GM19463 (cell line): ENCODE data around the gene KRT14.
"Not testable (repeated sequence)": the region's sequence is repeated elsewhere in the genome, so short reads cannot be mapped to it uniquely, and the experiment has no call there.

Experiments used
- ATAC-seq: cut with Tn5 transposase; IDR thresholded peaks from one replicate; pipeline ENCODE4 v1.9.1; 2021; ENCODE audit warnings: mild to moderate bottlenecking, moderate library complexity; ENCODE audit not compliant: unreplicated experiment

KRT14 gene

GRCh38 chr17:41610061-41610517 lies 23.4 kb upstream of the KRT14 start:
- ATAC-seq: not testable (repeated sequence)

DNA sequence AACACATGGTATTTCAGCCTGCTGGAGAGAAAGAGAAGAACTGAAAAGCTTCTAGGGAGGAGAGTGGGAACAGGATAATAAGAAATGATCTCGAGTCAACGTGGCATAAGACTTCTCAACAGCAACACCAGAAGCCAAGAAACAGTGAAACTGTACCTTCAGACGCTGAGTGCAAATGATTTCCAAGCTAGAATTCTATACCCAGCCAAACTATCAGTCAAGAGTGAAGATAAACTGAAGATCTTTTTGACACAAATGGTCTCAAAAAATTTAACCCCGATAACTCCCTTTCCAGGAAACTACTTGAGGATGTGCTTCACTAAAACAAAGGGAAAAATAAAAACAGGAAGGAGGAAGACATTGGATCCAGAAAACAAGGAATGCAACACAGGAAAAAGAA lies 20.2 kb upstream of the KRT14 start:
- ATAC-seq: not testable (repeated sequence)

GRCh38 chr17:41602524-41602923 lies 15.8 kb upstream of the KRT14 start:
- no peak for ATAC-seq

DNA sequence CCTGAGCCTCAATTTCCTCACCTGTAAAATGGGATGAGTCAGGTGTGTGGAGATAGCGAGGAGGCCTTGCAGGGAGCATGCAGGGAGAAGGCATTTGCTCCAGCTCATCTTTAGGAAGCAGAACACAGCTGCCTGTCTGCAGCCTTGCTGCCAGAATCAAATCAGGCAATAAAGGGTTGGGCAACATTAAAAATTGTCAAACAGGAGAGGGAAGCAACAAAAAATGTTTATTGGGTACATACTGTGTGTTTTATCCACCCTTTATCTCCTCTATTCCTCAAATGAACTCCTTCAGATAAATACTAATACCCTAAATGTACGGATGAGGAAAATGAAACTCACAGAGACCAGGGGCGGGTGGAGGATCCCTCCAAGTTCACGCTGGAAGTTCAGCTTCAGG lies 13.6 kb upstream of the KRT14 start:
- ATAC-seq: no peak

DNA sequence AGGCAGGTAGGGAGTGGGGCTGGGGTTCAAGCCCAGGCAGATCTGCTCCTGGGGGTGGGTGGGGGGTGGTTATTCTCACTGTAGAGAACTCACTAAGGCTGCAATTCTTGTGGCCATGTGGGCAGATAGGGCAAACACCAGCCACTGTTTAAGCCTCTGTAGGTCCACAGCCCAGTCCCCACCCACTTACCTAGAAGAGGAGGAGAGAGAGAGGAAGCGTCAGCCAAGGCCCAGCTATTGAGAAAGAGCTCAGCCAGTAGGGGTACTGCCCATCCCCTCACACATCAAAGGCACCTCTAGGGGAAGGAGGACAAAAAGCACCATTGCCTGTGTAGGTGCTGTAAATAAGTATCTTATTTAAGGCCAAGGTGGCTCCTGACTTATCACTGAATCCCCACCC lies 13.0 kb upstream of the KRT14 start:
- ATAC-seq: no peak

DNA sequence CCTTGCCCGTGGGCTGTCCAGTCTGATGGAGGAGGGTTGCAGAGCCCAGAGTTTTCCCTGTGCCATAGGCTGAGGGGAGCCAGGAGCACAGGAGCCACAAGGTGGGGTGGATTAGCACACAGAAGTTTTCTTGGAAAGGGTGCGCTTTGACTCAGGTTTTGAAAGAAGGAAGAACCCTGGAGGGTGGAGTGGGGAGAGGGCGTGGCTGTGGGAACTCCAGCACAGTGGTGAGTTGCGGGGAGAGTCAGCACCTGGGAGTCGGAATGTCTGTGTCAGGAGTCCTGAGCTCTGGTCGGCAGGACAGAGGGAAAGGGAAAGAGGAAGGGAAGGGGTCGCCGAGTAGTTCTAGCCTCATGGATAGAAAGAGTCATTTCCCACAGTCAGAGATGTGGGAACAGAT lies 8.9 kb upstream of the KRT14 start:
- no peak for ATAC-seq

- ATAC-seq: no peak
Measured at GRCh38 chr17:41594363-41594915, 7.7 kb upstream of the KRT14 start.

- no peak for ATAC-seq
Measured at GRCh38 chr17:41593306-41593981, 6.7 kb upstream of the KRT14 start.

- no peak for ATAC-seq
Measured at GRCh38 chr17:41592601-41593305, 6.1 kb upstream of the KRT14 start.

DNA sequence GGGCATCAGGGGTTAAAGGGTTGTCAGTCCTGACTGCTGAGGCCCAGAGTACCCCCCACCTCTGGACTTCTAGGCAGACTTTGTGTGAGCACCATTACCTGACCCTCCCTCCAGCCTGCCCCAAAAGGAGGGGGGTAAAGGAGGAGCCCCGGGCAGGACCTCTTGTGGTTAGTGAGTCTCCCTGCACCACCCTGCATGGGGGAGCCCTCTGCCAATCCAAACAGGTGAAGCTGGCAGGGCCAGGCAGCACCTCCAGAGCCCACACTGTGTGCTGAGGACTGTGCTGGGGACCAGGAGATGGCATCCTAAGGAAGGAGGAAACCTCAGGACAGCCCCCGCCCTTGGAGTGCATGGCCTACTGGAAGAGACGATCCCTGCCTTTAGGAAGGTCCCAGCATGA lies 2.6 kb upstream of the KRT14 start:
- no peak for ATAC-seq

DNA sequence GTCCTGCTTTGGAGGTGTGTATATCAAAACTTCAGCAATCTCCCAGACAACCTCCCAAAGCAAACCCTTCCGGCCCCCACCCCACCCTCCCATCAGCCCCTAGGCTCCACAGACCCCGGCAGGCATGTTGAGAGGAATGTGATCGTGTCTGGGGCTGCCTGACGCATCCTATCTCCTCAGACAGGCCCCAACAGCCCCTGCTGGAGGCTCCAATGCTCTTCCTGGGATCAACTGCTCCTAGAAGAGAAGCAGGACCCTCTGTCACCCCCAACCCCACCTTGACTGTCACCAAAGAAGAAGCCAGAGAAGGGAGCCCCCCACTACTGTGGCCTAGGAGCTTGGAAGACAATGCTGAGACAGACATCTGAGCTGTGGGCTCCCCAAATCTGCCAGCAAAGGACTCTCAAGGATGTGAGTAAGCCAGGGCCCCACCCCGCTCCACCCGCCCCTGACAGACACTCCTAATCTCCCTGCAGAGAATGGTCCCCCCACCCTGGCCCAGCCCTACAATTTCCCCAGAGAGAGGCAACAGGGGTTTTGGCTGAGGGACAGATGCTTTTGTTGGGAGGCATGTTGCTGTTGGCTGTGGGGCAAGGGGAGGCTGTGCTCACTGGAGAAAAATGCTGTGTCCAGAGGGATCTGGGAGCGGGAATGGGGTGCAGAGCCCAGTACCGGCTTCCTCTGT lies 1.6 kb upstream of the KRT14 start:
- ATAC-seq: no peak

GRCh38 chr17:41585301-41586056 lies 1.2 kb downstream of the KRT14 start:
- ATAC-seq: no peak

DNA sequence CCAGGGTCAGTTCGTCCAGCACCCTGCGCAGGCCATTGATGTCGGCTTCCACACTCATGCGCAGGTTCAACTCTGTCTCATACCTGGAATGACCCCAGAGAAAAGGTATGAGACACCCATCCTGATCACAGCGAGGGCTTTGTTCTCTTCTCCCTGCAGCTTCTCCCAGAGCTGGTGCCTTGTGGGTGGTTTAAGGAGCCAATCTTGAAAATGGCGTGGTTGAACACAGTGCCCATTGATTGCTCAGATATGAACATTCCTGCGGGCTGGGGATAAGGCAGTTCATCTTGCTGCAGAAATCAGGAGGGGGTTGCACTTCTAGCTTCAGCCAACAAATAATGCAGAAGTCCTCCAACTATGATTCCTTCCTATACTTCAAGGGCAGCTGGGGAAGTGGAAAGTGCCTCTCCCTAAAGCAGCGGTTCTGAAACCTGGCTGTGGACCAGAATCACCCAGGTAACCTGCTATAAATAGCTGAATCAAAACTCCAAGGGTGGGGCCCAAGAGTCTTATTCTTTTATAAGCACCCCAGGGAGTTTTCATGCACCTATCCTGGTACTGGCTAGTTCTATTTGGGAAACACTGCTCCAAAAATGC lies 2.3 kb downstream of the KRT14 start:
- not testable (repeated sequence) for ATAC-seq

DNA sequence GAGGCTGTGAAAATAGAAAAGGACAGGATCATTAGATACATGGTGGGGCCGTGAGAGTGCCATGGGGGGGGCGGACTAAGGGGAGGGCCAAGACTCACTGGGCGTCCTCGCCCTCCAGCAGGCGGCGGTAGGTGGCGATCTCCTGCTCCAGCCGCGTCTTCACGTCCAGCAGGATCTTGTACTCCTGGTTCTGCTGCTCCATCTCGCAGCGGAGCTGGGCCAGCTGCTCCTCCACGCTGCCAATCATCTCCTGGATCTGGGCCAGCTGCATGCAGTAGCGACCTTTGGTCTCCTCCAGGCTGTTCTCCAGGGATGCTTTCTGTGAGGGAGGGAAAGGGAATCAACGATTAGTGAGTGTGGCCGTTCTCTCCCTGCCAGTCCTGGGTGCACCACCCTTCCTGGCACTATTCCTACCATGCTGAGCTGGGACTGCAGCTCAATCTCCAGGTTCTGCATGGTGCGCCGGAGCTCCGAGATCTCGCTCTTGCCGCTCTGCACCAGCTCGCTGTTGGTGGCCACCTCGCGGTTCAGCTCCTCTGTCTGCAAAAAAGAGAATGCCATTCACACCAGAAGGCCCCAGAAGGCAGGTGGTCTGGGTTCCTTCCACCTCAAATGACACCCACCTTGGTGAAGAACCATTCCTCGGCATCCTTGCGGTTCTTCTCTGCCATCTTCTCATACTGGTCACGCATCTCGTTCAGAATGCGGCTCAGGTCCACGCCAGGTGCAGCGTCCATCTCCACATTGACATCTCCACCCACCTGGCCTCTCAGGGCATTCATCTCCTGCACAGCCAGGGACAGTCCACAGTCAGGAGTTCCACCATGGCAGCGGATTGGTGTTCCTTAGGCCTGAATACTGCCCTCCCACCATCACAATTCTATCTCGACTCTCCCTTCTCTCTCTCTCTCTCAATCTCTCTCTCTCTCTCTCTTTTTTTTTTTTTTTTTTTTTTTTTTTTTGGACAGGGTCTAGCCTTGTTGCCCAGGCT lies 3.3 kb downstream of the KRT14 start:
- ATAC-seq: no peak

DNA sequence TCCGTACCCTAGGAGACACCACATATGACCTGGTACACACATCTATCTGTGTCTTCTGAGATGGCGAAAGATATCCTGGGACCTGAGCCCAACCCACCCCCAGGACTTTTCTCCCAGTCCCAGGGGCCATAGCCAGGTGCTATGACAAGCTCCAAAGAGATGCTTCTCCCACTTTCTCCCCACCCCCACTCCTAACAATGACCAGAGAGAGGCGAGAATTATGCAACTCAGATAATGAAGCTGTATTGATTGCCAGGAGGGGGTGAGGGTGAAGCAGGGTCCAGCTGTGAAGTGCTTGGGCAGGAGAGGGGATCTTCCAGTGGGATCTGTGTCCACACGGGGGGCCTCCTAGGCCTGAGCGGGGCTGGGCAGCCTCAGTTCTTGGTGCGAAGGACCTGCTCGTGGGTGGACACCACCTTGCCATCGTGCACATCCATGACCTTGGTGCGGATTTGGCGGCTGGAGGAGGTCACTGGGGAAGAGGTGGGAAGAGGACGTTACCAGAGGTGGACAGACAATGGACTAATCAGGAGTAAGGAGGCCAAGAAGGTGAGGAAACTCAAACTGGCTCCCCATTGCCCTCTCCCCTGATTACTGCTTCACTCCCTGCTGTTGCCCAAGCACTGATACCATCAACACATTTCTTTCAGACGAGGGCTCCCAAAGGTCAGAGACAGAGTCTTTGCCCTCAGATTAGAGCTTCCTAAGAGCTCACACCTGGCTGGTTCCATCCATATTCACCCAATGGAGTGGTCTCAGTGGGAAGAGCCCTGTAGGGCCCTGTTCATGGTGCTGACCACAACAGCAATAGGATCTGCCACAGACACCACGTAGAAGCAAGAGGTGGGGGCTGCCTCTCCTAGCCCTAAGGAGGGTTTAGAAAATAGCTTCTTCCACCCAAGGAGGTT lies 4.4 kb downstream of the KRT14 start:
- not testable (repeated sequence) for ATAC-seq

DNA sequence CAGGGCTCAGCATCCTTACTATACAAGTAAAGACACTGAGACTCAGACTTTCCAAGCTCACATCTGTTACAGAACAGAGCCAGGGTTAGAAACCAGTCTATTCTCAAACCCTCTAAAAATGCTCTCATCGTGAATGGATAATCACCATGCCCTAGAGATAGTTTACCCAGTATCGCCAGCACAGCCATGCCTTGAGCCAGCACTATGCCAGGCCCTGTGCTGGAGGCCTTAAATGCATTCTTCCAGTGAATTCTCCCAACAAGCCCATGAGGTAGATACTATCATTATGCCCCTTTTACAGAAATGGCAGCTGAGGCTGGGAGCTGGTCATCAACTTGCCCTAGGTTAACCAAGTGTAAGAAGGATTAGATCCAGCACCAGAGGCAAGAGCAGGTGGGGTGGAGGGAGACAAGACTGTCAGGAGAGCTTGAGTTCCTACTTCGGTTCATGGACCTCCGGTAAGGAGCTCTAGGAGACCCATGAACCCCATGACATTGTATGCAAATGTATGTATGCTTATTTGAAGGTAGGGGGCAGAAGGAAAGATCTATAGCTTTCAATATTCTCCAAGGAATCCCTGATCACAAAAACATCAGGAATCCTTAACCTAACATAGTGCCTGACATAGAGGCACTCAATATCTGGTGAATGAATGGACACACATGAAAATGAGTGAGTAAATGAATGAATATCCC lies 5.2 kb downstream of the KRT14 start:
- no peak for ATAC-seq

GRCh38 chr17:41580687-41581365 lies 5.9 kb downstream of the KRT14 start:
- ATAC-seq: no peak
